NCI-H510A (cell line): ENCODE results near the gene GPX5.
"Not testable (repeated sequence)": the region's sequence is repeated elsewhere in the genome, so short reads cannot be mapped to it uniquely, and the experiment has no call there.

Experiments used
- DNase-seq: peaks from one replicate; lab custom pipeline; 2025; lab: John Stamatoyannopoulos, UW

The GPX5 gene

GRCh38 chr6:28525496-28526039, at the start of gene GPX5:
TSS of gene GPX5 (plus strand) at chr6:28525881. CDS start at chr6:28526014, 133 bp downstream.
- no peak for DNase-seq

- no peak for DNase-seq
Observed at GRCh38 chr6:28478518-28478917, 47.2 kb upstream of the GPX5 start.

GRCh38 chr6:28480253-28480932, 45.3 kb upstream of the GPX5 start:
- no peak for DNase-seq

GRCh38 chr6:28485482-28485881, 40.2 kb upstream of the GPX5 start:
- DNase-seq: no peak

GRCh38 chr6:28486533-28486932, 39.1 kb upstream of the GPX5 start:
- no peak for DNase-seq

- no peak for DNase-seq
Observed at GRCh38 chr6:28486988-28487742, 38.5 kb upstream of the GPX5 start.

- no peak for DNase-seq
Observed at GRCh38 chr6:28488916-28489365, 36.7 kb upstream of the GPX5 start.

GRCh38 chr6:28489366-28490204, 36.1 kb upstream of the GPX5 start:
- DNase-seq: no peak

GRCh38 chr6:28490205-28490890, 35.3 kb upstream of the GPX5 start:
- no peak for DNase-seq

GRCh38 chr6:28491984-28492317, 33.7 kb upstream of the GPX5 start:
- DNase-seq: no peak

GRCh38 chr6:28496099-28496779, 29.4 kb upstream of the GPX5 start:
- no peak for DNase-seq

GRCh38 chr6:28497306-28497705, 28.4 kb upstream of the GPX5 start:
- no peak for DNase-seq

GRCh38 chr6:28497893-28498292, 27.8 kb upstream of the GPX5 start:
- DNase-seq: no peak

GRCh38 chr6:28501259-28501658, 24.4 kb upstream of the GPX5 start:
- no peak for DNase-seq

GRCh38 chr6:28502136-28502535, 23.5 kb upstream of the GPX5 start:
- not testable (repeated sequence) for DNase-seq

GRCh38 chr6:28502709-28503305, 22.9 kb upstream of the GPX5 start:
- DNase-seq: not testable (repeated sequence)

GRCh38 chr6:28505733-28506132, 19.9 kb upstream of the GPX5 start:
- DNase-seq: no peak

GRCh38 chr6:28506807-28507475, 18.7 kb upstream of the GPX5 start:
- no peak for DNase-seq

- DNase-seq: no peak
Observed at GRCh38 chr6:28511628-28512300, 13.9 kb upstream of the GPX5 start.

GRCh38 chr6:28512387-28512786, 13.3 kb upstream of the GPX5 start:
- DNase-seq: not testable (repeated sequence)
